HepG2 (cell line): ENCODE results near the gene TBRG4. TPM values are rescaled to one million over a fixed set of nuclear protein-coding genes. Genes with fewer than 3 reads are reported as not detected.

Source experiments
- ATAC-seq: fragments of 200-7000 bp; cut with Tn5 transposase; 3 replicates; pipeline ENCODE4 v1.9.1; 2020; ENCODE audit warnings: mild to moderate bottlenecking, moderate library complexity
- BruUV-seq: library from RNA; stranded (reverse); fragments of 400-500 nt; replicated peaks from 2 replicates; lab custom pipeline; 2021; lab: Mats Ljungman, UMichigan
- CTCF ChIA-PET: fragments of 300-600 bp; formaldehyde crosslinking; extraction: SDS; loops from one replicate; lab custom pipeline; 2021; ENCODE audit warnings: low total read pairs, inconsistent platforms, low intra/inter-chr PET ratio; lab: Yijun Ruan, JAX
- POLR2A ChIA-PET: fragments of 350-600 bp; sonication (Branson Sonifier 250); formaldehyde crosslinking; loops from one replicate; lab custom pipeline; 2020; ENCODE audit warnings: antibody characterized with exemption, inconsistent platforms; lab: Yijun Ruan, JAX
- DNase-seq: peaks from one replicate; pipeline ENCODE4 v3.0.0-alpha.2; 2015; ENCODE audit warnings: low spot score
- FAIRE-seq: peaks from 3 replicates; lab custom pipeline; 2011; peaks lifted over from hg19 to GRCh38; lab: Jason Lieb, UNC
- H2AFZ ChIP-seq: one replicate; pipeline ENCODE4 v1.6.1; 2011; ENCODE audit warnings: low read length, inconsistent platforms
- H3K27ac ChIP-seq: fragments of 300-600 bp; 3 replicates; pipeline ENCODE4 v1.8.0; 2011; ENCODE audit warnings: mixed run types, mild to moderate bottlenecking, mixed read lengths, low read length, inconsistent platforms; ENCODE audit not compliant: insufficient read depth; ENCODE audit errors: extremely low read length
- H3K27me3 ChIP-seq, 2 experiments: fragments of 200-600 bp in 1 of 2; 2 replicates in 1 of 2; 3 replicates in 1 of 2; pipeline versions ENCODE4 v1.6.0 to v1.8.0; 2011; ENCODE audit warnings: low read length in 2 of 2, mild to moderate bottlenecking in 2 of 2, moderate library complexity in 2 of 2, inconsistent platforms in 1 of 2; ENCODE audit not compliant: insufficient read depth in 2 of 2, control insufficient read depth in 1 of 2
- H3K36me3 ChIP-seq, 2 experiments: fragments of 200-600 bp in 1 of 2; replicated peaks in 1 of 2; 2 replicates in 1 of 2; 3 replicates in 1 of 2; pipeline versions ENCODE4 v1.5.1 to v1.8.0; 2011; ENCODE audit warnings: low read length in 2 of 2, inconsistent platforms in 1 of 2; ENCODE audit not compliant: insufficient read depth in 2 of 2, control insufficient read depth in 1 of 2
- H3K4me1 ChIP-seq: 2 replicates; pipeline ENCODE4 v1.5.1; 2012; ENCODE audit warnings: low read length, inconsistent platforms; ENCODE audit not compliant: insufficient read depth
- H3K4me2 ChIP-seq: 2 replicates; pipeline ENCODE4 v1.6.0; 2011; ENCODE audit warnings: low read depth, low read length, inconsistent platforms
- H3K4me3 ChIP-seq, 3 experiments: fragments of 200-600 bp in 1 of 3; sonication (generic), shearing (Covaris generic) in 1 of 3; replicated peaks in 1 of 3; 2 replicates each; pipeline ENCODE4 v1.5.1; 2011 to 2016; ENCODE audit warnings: low read length in 3 of 3, inconsistent platforms in 2 of 3, low read depth in 2 of 3, mild to moderate bottlenecking in 2 of 3, control low read depth in 1 of 3, mixed read lengths in 1 of 3; ENCODE audit not compliant: insufficient read depth in 1 of 3
- H3K79me2 ChIP-seq: one replicate; pipeline ENCODE4 v1.6.1; 2011; ENCODE audit warnings: low read length, inconsistent platforms; ENCODE audit not compliant: insufficient read depth
- H3K9ac ChIP-seq: 2 replicates; pipeline ENCODE4 v1.6.0; 2011; ENCODE audit warnings: mild to moderate bottlenecking, low read depth, low read length, inconsistent platforms; ENCODE audit not compliant: insufficient read depth
- H3K9me3 ChIP-seq: 2 replicates; pipeline ENCODE4 v1.5.1; 2012; ENCODE audit warnings: mild to moderate bottlenecking, low read length
- H4K20me1 ChIP-seq: 2 replicates; pipeline ENCODE4 v1.6.0; 2011; ENCODE audit warnings: inconsistent platforms, mild to moderate bottlenecking, low read length, moderate library complexity; ENCODE audit not compliant: insufficient read depth
- BORCS8-MEF2B ChIP-seq: sonication (generic); formaldehyde crosslinking; IDR thresholded peaks from 2 replicates; pipeline ENCODE4 v1.8.0; 2022; ENCODE audit warnings: mild to moderate bottlenecking, missing genetic modification reagents
- ETV5 ChIP-seq: IDR thresholded peaks from 2 replicates; pipeline ENCODE4 v1.6.1; 2018; ENCODE audit warnings: missing biosample characterization, missing genetic modification reagents, inconsistent platforms, borderline replicate concordance
- FOXA1 ChIP-seq, 2 experiments: fragments of 450-650 bp in 1 of 2; sonication (generic) in 1 of 2; formaldehyde crosslinking in 1 of 2; IDR thresholded peaks; 2 replicates each; pipeline versions ENCODE4 v1.4.0 to v1.6.1; 2016 to 2020; ENCODE audit warnings: missing genetic modification reagents in 1 of 2
- MED13 ChIP-seq: sonication (generic); formaldehyde crosslinking; IDR thresholded peaks from 2 replicates; pipeline ENCODE4 v1.5.0; 2020; ENCODE audit warnings: missing genetic modification reagents
- PHF5A ChIP-seq: IDR thresholded peaks from one replicate; pipeline ENCODE4 v1.6.1; 2018; ENCODE audit warnings: low read depth, missing genetic modification reagents; ENCODE audit not compliant: unreplicated experiment
- RBFOX2 ChIP-seq: fragments of 200-400 bp; formaldehyde crosslinking; IDR thresholded peaks from 2 replicates; pipeline ENCODE4 v1.6.1; 2017; ENCODE audit warnings: low read depth, mild to moderate bottlenecking, low read length
- SATB2 ChIP-seq: sonication (generic); formaldehyde crosslinking; IDR thresholded peaks from 2 replicates; pipeline ENCODE4 v1.5.0; 2020; ENCODE audit warnings: missing genetic modification reagents
- SNRNP70 ChIP-seq: fragments of 200-400 bp; formaldehyde crosslinking; IDR thresholded peaks from 2 replicates; pipeline ENCODE4 v1.6.1; 2017; ENCODE audit warnings: mild to moderate bottlenecking, low read depth, low read length, moderate library complexity
- SP4 ChIP-seq: sonication (generic); formaldehyde crosslinking; IDR thresholded peaks from 2 replicates; pipeline ENCODE4 v1.8.1; 2023; ENCODE audit warnings: mild to moderate bottlenecking, missing genetic modification reagents
- TMF1 ChIP-seq: sonication (generic); formaldehyde crosslinking; IDR thresholded peaks from 2 replicates; pipeline ENCODE4 v1.8.1; 2022; ENCODE audit warnings: low read depth, missing genetic modification reagents
- ZFP62 ChIP-seq: sonication (generic); formaldehyde crosslinking; IDR thresholded peaks from 2 replicates; pipeline ENCODE4 v1.4.0; 2020; ENCODE audit warnings: missing genetic modification reagents
- ZNF367 ChIP-seq: sonication (generic); formaldehyde crosslinking; IDR thresholded peaks from 2 replicates; pipeline ENCODE4 v1.4.0; 2020; ENCODE audit warnings: missing genetic modification reagents, borderline replicate concordance
- ZNF567 ChIP-seq: sonication (generic); formaldehyde crosslinking; IDR thresholded peaks from 2 replicates; pipeline ENCODE4 v1.8.1; 2023; ENCODE audit warnings: mild to moderate bottlenecking, missing genetic modification reagents, borderline replicate concordance
- WGBS: methylation state at CpG from one replicate; pipeline ENCODE4 v1.1.6; 2017; ENCODE audit warnings: low lambda C conversion rate; 5-methylcytosine and 5-hydroxymethylcytosine counted together
- in situ Hi-C: cut with HindIII; loops from 2 replicates; pipeline ENCODE4 v1.10.0; 2017; ENCODE audit warnings: low pct_unique_long_range_greater_than_20kb; ENCODE audit not compliant: extremely low pct_ligation_motif_present
- intact Hi-C: fragments of 100-400 bp; cut with micrococcal nuclease; formaldehyde crosslinking; loops from one replicate; pipeline ENCODE4 v1.10.0; 2022; ENCODE audit not compliant: unreplicated experiment
- polyA plus RNA-seq, 8 experiments: library from polyadenylated mRNA; depleted of rRNA in 3 of 8; stranded (reverse) in 7 of 8; unstranded in 1 of 8; fragments of >200 nt; fragmentation: Illumina TruSeq in 4 of 8; extraction: Trizol in 4 of 8; gene quantifications; 2 replicates each; pipeline versions ENCODE4 v1.2.1 to v1.2.3, GENCODE V29; 2011 to 2016; ENCODE audit warnings: low read depth in 4 of 8, missing spikeins in 1 of 8, mixed read lengths in 1 of 8; ENCODE audit not compliant: insufficient read depth in 1 of 8
- total RNA-seq, 5 experiments: library from RNA; depleted of rRNA; stranded (reverse); fragments of >200 nt; fragmentation: Illumina TruSeq; extraction: Trizol; gene quantifications; 2 replicates each; pipeline ENCODE4 v1.2.3, GENCODE V29; 2016; ENCODE audit warnings: low read depth in 1 of 5
- TF ChIP-seq, protein P1 (sequence below): sonication (generic); formaldehyde crosslinking; IDR thresholded peaks from 2 replicates; pipeline ENCODE4; 2020; ENCODE audit warnings: missing genetic modification reagents, mild to moderate bottlenecking, borderline replicate concordance

TBRG4 gene
- total and polyA plus RNA-seq, 2 of the 13 experiments (the other 11 are each of a cell fraction or from before 2014, with no cell fraction given): 87.8 to 107 TPM

DNA sequence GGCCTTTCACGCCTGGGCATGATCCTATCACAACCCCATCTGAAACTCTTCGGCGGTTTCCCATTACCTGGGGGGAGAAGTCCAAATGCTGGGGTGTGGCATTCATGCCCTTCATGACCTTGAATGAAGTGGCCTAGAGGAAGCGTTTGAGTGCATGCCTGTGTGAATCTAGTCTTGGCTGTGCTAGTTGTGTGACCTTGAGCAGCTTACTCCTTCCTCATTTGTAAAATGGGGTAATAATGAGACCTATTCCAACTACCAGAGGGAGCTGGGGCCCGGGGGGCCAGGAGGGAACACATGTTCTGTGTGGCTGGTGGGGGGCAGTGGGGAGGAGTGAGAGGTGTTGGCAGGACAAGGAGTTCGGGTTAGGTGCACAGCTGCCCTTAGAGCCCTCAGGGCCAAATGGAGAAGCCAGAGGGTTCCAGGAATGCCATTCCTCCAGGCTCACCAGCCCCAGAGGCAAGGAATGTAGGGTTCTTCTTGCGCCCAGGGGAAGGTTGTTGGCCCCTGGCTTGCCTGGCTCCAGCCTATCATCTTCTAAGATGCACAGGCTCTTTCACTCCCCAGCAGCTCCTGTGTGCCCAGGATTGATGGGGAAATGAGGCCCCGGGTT lies 21.3 kb upstream of the TBRG4 start:
- H4K20me1 ChIP-seq: no peaks in the 10 kb centered on the region
- TF ChIP-seq MED13 (CRISPR knock-in tag): no peak
- no peak for TF ChIP-seq ZFP62 (CRISPR knock-in tag)
- TF ChIP-seq FOXA1 (IDR thresholded peaks at IDR 0.05): no peak
- no peak for TF ChIP-seq FOXA1 (CRISPR knock-in tag; IDR thresholded peaks at IDR 0.05)
- TF ChIP-seq, all 625 proteins: peak for 0
- H3K4me1 ChIP-seq: 0 out of 2 replicates have a peak, but pooled peaks cover 4% of the 10 kb centered on the region
- H3K79me2 ChIP-seq: no peaks in the 10 kb centered on the region
- no peak overlapping the region for H3K4me2 ChIP-seq
- in situ Hi-C loops: loop anchor here (10.0 kb wide), 1 partner anchor 278 kb away; no protein-coding TSS in a partner anchor
- no TSS peak for BruUV-seq
- peaks cover 5 to 32% of the 10 kb centered on the region in 2 experiments; a peak in 3 of 5 replicates for H3K27me3 ChIP-seq
- WGBS: 32% methylated on average over 6 of the region's 8 CpGs
- no peak overlapping the region for H3K27ac ChIP-seq
- no peak overlapping the region for H3K9ac ChIP-seq
- H3K9me3 ChIP-seq: no peaks in the 10 kb centered on the region
- CTCF ChIA-PET: no interaction called here
- intact Hi-C loops: no loop called here
- H3K4me3 ChIP-seq: no peak overlapping the region
- ATAC-seq (no peak), DNase-seq (no peak), FAIRE-seq (no peak)
- H3K36me3 ChIP-seq: no peaks in the 10 kb centered on the region
- POLR2A ChIA-PET: no interaction called here
- H2AFZ ChIP-seq: no peak overlapping the region

DNA sequence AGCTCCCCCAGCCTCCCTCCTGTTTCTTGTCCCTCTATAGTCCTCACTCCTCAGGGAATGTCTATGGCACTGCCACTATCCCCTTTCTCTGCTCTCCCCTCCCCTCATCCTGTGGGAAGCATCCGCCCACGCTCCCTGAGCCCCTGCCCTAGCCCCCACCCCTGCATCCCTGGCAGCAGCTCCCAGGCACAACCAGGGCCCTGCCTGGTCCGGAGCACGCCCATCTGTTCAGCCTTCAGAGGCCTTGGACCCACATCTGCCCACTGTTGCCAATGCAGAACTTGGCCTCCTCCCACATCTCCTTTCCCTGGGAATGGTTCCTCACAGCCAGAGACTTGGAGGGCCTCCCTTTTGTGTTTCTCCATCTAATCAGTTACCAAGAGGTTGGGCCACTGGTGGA lies 20.4 kb upstream of the TBRG4 start:
- Histone ChIP-seq H3K4me1 (0 out of 2 replicates have a peak, but pooled peaks cover 4% of the 10 kb centered on the region), H3K27me3 (peaks cover 7 to 40% of the 10 kb centered on the region in 2 experiments; a peak in 4 of 5 replicates), H3K79me2 (no peaks in the 10 kb centered on the region), H3K9me3 (no peaks in the 10 kb centered on the region), H3K36me3 (no peaks in the 10 kb centered on the region), H3K9ac (no peak overlapping the region), H3K27ac (no peak overlapping the region), H3K4me2 (no peak overlapping the region), H3K4me3 (no peak overlapping the region), H4K20me1 (no peaks in the 10 kb centered on the region), H2AFZ (no peak overlapping the region)
- BruUV-seq: no TSS peak
- 2% methylated on average over 4 of the region's 4 CpGs for WGBS
- FAIRE-seq (no peak), DNase-seq (no peak), ATAC-seq (no peak)
- POLR2A ChIA-PET: no interaction called here
- intact Hi-C loops (no loop called here), in situ Hi-C loops (loop anchor here (10.0 kb wide), 1 partner anchor 277 kb away; no protein-coding TSS in a partner anchor)
- CTCF ChIA-PET: no interaction called here
- no peak for TF ChIP-seq SATB2 (CRISPR knock-in tag)
- no peak for TF ChIP-seq ZNF567 (CRISPR knock-in tag)
- TF ChIP-seq SNRNP70: no peak
- TF ChIP-seq ZNF367 (CRISPR knock-in tag): no peak
- TF ChIP-seq SP4: no peak
- no peak for TF ChIP-seq RBFOX2
- no peak for TF ChIP-seq PHF5A (CRISPR knock-in tag)
- TF ChIP-seq ETV5 (CRISPR knock-in tag): no peak
- TF ChIP-seq, protein P1, sequence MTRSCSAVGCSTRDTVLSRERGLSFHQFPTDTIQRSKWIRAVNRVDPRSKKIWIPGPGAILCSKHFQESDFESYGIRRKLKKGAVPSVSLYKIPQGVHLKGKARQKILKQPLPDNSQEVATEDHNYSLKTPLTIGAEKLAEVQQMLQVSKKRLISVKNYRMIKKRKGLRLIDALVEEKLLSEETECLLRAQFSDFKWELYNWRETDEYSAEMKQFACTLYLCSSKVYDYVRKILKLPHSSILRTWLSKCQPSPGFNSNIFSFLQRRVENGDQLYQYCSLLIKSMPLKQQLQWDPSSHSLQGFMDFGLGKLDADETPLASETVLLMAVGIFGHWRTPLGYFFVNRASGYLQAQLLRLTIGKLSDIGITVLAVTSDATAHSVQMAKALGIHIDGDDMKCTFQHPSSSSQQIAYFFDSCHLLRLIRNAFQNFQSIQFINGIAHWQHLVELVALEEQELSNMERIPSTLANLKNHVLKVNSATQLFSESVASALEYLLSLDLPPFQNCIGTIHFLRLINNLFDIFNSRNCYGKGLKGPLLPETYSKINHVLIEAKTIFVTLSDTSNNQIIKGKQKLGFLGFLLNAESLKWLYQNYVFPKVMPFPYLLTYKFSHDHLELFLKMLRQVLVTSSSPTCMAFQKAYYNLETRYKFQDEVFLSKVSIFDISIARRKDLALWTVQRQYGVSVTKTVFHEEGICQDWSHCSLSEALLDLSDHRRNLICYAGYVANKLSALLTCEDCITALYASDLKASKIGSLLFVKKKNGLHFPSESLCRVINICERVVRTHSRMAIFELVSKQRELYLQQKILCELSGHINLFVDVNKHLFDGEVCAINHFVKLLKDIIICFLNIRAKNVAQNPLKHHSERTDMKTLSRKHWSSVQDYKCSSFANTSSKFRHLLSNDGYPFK (CRISPR knock-in tag): no peak
- TF ChIP-seq BORCS8-MEF2B: no peak
- TF ChIP-seq TMF1 (CRISPR knock-in tag): no peak
